ENCODE results near the gene OTULINL.

OTULINL gene

DNA sequence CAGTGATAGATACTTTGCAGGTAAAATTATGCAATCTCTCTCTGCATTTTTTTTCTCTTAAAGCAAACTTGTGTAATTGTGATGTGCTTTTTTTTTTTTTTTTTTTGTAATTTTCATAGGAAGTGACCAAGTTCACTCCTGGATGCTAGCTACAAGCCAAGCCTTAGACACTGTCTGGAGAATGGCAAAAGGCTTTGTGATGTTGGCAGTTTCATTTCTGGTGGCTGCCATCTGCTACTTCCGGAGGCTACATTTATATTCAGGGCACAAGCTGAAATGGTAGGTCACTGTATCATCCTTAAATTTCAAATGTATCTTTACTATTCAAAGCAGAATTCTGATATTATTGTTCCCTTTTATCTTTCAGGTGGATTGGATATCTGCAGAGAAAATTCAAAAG lies 19.3 kb downstream of the OTULINL start:
- DNase-seq (ENCODE audit: low read depth in 2 of 2), result no peak

DNA sequence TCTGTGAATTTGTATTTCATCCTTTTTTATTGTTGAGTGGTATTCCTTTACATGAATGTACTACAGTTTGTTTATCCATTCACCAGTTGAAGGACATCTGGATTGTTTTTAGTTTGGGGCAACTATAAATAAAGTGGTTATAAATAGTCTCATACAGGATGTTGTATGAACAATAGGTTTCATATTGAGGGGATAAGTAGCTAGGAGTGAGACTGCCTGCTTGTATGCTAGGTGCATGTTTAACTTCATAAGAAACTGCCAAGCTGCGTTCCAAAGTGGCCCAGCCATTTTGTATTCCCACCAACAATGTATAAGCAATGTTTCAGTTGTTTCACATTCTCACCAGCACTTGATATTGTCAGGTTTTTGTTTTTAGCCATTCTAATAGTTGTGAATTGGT lies 21.5 kb downstream of the OTULINL start:
- DNase-seq (ENCODE audit: low read depth in 2 of 2), result no peak

DNA sequence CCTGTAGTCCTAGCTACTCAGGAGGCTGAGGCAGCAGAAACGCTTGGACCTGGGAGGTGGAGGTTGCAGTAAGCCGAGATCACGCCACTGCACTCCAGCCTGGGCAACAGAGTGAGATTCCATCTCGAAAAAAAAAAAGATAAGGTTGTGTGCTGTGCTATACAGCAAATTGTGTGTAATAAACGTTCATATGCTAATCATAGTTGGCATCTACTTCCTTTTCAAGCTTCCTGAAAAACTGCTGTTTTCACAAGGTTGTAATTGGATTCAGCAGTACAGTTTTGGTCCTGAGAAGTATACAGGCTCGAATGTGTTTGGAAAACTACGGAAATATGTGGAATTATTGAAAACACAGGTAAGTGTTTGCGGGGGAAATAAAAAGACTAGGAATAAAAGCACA lies 25.5 kb downstream of the OTULINL start:
- no peak for DNase-seq (ENCODE audit: low read depth in 2 of 2)

DNA sequence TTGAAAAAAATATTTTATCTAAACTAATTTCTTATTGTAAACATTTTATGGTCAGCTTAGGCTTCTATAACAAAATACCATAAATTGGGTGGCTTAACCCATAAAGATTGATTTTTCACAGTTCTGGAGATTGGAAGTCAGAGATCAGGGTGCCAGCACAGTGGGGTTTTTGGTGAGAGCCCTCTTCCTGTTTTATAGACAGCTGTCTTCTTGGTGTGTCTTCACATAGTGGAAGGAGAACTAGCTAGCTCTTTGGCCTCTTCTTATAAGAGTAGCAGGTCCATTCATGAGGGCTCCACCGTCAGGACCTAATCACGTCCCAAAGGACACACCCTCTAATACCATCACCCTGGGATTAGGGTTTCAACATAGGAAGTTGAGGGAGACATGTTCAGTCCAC lies 26.6 kb downstream of the OTULINL start:
- no peak for DNase-seq (ENCODE audit: low read depth in 2 of 2)

DNA sequence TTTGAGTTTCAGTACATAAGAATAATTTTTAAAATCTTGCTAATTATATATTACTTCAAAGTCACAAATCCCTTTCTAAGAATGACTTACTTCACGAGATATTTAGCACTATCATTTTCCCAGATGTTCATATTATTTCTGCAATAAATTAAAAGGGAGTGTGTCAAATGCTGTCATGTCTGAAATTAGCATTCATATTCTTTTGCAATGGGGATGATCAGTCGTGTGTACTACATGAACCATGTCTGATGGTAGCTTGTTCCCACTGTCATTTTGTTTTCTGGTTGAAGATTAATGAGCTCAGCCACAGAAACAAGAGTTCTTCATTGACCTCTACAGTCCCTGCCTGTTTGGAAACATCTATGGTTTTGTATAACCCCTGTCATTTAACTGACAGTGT lies 30.1 kb downstream of the OTULINL start:
- no peak for DNase-seq (ENCODE audit: low read depth in 2 of 2)

DNA sequence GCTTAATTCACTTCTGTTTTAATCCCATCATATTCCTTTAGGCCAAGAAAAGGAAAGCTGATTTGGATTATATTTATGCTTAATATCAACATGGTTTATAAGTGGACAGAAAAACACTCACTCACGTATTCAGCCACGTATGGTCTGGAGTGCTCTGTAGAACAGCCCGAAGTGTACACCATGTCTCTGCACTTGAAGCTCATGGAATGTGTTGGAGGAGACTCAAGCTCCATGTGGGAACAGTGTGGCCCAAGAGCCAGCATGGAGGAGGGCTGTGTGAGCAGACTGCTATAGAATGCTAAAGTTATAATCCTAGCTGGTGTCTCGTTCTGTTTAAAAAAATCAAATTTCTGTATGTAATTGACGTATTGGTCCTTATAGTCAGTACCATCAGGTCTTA lies 32.9 kb downstream of the OTULINL start:
- no peak for DNase-seq (ENCODE audit: low read depth in 2 of 2)

DNA sequence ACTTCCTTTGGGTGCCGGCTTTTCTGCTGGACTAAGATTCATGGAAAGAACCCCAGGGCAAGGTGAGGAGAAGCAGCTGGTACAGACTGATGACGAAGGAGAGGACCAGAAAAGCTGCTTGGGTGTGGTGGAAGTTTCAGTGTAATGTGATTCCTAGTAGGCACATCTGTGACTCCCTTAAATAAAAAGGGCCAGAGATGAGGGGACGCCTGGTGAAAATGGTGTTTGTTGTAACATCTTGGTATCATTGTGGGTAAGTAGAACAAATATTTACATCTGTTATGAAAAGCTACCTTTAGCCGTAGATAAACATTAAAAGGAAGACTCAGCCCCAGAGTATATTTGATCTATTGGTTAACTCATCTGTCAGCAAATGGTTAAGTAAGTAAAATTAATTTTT lies 33.8 kb downstream of the OTULINL start:
- no peak for DNase-seq (ENCODE audit: low read depth in 2 of 2)

DNA sequence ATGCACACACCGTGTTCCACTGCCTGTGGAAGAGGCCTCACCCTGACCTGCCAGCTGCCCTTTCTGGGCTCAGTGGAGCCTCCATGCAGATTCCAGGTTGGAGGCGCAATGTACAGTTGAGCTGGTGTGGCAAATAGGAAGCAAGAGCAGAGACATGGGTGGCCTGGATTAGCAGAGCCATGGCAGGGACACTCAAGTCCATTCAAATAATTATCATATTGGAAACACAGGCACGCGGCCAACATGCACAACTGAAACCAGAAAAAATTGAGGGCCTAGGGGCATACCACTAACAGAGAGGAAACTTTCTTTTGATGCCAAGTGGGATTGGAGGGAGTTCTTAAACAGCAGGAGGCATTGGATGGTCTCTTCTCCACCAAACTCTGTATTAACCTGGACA lies 35.8 kb downstream of the OTULINL start:
- DNase-seq (ENCODE audit: low read depth in 2 of 2), result no peak

DNA sequence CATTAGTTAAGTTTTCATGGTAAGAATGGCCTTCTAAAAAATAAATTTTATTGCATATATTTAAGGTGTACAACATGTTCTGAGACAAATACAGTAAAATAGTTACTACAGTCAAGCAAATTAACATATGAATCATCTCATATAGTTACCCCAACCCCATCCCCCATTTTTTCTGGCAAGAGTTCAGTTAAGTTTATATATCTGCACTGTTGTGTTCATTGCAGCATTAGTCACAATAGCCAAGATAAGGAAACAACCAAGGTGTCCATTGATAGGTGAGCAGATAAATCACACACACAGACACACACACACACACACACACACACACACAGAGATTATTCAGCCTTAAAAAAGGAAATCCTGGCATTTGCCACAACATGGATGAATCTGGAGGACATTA lies 45.7 kb downstream of the OTULINL start:
- DNase-seq (ENCODE audit: low read depth in 2 of 2), result no peak

DNA sequence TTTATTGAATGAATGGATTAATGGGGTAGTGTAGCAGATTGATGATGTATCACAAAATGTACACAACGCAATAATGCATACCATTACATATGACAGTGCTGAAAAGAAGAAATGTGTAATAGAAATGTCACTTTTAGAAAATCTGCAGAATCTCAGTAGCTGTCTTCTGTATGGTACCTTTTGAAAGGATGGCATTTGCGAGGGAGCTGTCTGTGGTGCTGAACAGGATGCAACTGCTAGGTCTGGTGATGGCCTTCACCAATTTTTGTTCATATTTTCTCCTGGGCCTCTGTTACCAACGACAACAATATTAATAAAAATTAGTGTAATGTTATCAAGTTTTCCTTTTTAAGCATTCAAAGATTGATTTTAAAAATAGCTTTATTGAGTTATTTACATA lies 46.8 kb downstream of the OTULINL start:
- DNase-seq (ENCODE audit: low read depth in 2 of 2), result peak; percentile 3 to 22

DNA sequence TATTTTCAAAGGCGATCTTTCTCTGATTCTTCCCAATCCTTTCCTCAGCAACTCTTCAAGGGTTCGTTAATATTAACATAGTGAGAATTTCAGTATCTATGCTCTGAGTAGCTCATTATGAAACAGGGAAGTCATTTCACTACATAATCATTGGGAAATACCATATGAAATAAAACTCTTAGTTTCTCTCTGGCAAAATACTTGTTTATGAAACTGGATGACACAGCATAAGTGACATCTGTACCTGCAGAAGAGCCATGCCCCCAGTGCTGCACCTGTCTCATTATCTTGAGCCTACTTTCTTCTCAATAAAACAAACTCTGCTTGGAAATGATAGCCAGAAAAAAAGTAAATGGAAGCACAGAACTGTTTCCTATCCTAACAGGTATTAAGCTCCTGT lies 49.1 kb downstream of the OTULINL start:
- no peak for DNase-seq (ENCODE audit: low read depth in 2 of 2)

DNA sequence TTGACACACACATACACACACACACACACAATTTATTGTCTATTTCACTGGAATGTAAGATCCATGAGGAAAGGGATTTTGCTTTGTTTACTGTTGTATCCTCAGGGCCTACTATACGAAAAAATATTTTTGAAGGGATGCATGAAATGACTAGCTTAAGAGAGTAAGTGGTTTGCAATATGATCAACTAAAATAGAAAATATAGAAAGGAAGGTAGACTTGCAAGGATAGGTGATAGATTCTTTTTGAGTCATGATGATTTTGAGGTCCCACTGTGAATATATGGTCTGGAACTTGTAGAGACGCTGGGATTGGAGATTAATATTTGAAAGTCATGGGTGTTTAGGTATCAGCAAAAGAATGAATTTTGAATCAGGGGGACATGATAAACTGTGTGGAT lies 54.1 kb downstream of the OTULINL start:
- no peak for DNase-seq (ENCODE audit: low read depth in 2 of 2)

DNA sequence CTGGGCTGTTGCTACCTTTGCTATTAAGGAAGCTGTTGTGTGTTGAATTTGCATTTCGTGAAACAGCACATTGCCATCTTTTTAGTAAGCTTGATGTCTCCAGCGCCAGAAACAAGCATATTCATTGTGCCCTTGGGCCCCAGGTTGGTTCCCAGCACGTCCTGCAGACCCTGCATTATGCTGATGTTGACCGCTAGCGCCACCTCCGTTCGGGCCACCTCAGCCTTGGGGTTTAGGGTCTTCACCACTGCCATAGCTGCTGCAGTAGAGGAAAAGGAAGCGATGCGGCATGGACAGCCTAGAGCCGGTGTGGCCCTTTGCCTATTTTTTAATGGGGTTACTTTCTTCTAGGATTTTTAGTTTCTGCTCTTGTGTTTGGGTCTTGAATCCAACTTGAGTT lies 59.2 kb downstream of the OTULINL start:
- DNase-seq (ENCODE audit: low read depth in 2 of 2), result no peak

DNA sequence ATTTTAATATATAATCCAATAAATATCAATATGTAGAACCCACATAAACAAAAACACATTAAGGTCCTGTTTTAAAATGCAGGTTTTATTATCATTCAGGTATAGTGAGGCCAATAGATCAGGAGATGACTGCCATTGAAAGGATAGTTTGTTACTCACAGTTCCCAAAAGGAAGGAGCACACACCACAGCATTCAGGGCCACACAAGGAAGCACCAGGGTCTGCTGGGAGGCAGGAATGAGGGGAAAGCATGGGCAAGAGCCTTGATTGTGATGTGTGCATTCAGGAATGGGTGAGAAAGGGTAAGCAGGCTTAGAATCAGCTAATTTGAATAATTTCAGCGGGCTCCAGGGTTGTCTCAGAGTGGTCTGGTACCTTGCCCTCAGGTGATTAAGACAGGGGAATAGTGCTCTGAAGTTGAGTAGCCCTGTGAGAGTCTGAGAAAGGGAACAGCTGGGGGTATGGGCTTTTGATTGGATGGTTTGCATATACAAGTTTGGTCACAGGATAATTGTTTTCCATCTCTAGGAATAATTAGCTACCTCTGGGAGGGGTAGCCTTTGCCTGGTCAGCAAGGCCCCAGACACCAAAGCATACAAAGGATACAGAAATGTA lies 63.1 kb downstream of the OTULINL start:
- no peak for DNase-seq (ENCODE audit: low read depth in 2 of 2)

DNA sequence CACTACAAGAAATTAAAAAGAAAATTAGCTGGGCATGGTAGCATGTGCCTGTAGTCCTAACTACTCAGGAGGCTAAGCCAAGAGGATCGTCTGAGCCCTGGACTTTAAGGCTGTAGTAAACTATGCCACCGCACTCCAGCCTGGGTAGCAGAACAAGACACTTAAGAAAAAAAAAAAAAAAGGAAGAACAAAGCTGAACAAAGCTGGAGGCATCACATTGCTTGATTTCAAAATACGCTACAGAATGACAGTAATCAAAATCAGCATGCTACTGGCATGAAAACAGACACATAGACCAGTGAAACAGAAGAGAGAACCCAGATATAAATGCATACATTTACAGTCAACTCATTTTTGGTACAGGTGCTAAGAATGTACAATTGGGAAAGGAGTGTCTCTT lies 68.5 kb downstream of the OTULINL start:
- no peak for DNase-seq (ENCODE audit: low read depth in 2 of 2)

DNA sequence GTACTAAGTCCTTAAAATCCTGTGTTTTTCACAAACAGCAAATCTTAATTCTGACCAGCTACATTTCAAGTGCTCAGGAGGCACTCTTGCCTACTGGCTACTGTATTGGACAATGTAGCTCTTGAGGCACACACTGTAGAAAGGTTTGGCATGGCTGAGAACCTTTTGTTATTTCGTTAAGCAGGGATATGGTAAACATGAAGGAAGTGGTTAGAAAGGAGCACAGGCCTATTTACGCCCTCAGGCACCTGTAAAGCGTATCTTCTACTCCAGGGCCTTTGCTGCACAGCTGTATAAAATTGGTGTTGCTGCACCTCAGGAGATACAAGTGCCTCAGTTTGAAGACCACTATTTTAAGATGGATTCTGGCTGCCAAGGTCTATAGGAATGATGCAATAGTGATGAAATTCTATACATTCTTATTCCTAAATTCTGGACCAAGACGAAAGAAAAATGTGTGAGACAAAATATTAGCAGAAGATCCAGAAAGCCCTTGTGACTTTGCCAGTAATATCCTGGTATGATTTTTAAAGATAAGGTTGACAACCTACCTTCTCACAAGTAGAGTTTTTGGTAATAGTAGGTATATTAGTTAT lies 73.7 kb downstream of the OTULINL start:
- no peak for DNase-seq (ENCODE audit: low read depth in 2 of 2)

DNA sequence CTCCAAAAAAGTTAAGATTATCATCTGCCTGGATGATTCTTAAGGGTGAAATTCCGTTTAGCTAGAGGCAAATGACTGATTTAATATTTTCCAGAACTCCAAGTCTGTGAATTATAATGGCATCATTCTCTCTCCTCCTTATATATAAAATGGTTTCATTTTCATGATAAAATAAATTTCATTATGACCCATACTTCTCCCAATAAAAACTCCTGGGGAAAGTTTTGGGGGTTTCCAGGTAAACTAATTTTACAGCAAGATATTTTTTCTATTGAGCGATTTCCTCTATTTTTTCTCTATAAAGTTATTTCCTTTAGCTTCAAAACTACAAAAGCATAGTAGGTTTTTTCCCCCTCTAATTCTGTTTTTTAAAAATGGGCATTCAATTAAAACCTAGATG lies 75.3 kb downstream of the OTULINL start:
- no peak for DNase-seq (ENCODE audit: low read depth in 2 of 2)

DNA sequence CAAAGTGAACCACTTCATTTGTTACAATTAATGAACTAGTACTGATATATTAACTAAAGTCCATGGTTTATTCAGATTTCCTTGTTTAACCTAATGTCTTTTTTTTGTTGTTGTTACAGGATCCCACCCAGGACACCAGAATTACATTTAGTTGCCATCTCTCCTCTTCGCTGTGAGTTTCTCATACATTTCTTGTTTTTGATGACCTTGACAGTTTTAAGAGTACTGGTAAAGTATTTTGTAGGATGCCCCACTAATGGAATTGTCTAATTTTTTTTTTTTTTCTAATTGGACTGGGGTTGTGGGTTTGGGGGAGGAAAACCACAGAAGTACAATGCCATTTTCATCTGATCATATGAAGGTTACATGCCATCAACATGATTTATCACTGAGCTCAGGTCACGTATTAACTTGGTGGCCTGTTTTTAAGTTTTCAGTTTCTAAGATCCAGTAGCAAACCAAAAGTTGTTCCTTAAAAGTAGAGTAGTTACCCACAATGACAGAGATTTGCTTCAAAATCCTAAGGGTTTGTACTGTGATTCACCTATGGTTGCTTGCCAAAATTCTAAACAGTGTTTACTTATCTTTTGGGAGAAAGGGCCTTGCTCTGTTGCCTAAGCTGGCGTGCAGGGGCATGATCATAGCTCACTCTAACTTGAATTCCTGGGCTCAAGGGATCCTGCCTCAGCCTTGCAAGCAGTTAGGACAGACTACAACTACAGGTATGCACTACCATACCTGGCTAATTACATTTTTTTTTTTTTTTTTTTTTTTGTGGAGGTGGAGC lies 78.4 kb downstream of the OTULINL start:
- DNase-seq (ENCODE audit: low read depth in 2 of 2), result no peak

DNA sequence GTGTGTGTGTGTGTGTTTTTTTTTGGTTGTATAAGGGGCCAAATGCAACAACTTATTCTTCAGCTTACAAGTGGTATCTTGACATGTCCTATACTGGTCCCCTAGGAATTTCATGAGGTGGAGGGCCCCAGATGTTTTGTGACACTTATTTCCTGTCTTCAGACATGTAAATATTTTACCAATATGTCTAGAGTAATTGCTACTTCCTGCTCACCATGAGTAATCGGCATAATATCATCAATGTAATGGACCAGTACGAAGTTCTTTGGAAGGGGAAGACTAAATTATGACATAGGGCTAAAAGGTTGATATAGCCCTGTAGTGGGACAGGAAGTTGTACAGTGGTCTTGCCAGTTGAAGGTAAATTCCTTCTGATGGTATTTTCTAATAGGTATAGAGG lies 79.2 kb downstream of the OTULINL start:
- no peak for DNase-seq (ENCODE audit: low read depth in 2 of 2)
